ENCODE results near the gene PARVB. TPM values are rescaled to one million over a fixed set of nuclear protein-coding genes. Genes with fewer than 3 reads are reported as not detected.
A peak's percentile ranks its signal among the peaks of the same experiment; 100 is the strongest.

PARVB gene
- total RNA-seq, 1 experiment from 2014 or later: 85.3 TPM

DNA sequence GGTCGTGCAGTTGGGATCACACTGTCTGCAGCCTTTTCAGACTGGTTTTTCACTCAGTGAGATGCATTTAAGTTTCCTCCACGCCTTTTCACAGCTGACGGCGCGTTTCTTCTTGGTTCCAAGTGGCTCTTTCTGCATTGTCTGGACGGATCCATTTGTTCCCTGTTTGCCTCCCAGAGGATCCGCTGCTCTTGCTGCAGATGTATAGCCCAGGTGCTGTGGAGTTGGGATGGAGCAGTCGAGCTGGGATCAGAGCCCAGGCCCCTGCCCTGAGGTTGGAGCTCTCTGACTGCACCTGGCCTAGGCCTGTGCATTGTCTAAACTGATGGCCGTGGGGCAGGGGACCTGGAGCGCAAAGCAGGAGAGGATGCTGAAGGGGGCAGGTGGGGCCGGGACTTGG is 51.6 kb downstream of the PARVB start:
- POLR2A ChIA-PET (ENCODE audit: unreplicated experiment): no interaction called here
- CTCF ChIA-PET: no interaction called here
- no peaks in the 10 kb centered on the region for H3K79me2 ChIP-seq (ENCODE audit: low read length)

DNA sequence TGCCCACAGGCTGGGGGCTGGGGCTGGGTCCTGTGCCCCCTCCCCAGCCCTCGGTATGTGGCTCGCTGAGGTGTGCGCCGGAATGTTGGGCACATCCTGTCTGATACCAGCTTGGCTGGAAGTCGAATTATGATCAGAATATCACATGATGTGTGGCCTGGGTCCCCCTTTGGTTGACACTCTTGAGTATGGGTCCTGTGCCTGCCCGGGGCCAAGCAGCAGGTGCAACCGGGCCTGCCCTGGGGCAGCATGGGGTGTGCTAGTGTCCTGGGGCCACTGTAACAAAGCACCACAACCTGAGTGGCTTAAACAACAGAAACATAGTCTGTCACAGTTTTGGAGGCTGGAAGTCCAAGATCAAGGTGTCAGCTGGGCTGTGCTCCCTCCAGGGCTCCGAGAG is 52.7 kb downstream of the PARVB start:
- Histone ChIP-seq H3K79me2 (ENCODE audit: low read length) (no peaks in the 10 kb centered on the region), H3K4me3 (ENCODE audit: low read length) (no peak overlapping the region), H3F3A (ENCODE audit: low read length, unreplicated experiment) (no peaks in the 10 kb centered on the region), H3K9ac (ENCODE audit: low read length) (no peak overlapping the region), H3K9me3 (ENCODE audit: low read length) (no peaks in the 10 kb centered on the region), H3K9me2 (replicated peaks; ENCODE audit: low read length) (no peaks in the 10 kb centered on the region), H3K27me3 (ENCODE audit: low read length) (no peaks in the 10 kb centered on the region), H3K27ac (ENCODE audit: low read length) (no peak overlapping the region), H3K4me1 (ENCODE audit: insufficient read depth, low read length) (no peaks in the 10 kb centered on the region), H4K20me1 (ENCODE audit: low read length) (no peaks in the 10 kb centered on the region), H3K36me3 (ENCODE audit: low read depth, low read length) (no peaks in the 10 kb centered on the region), H2AFZ (ENCODE audit: low read length) (no peak overlapping the region), H3K4me2 (ENCODE audit: low read length) (no peak overlapping the region)
- intact Hi-C loops (cut with micrococcal nuclease): no loop called here
- ChIA-PET POLR2A (ENCODE audit: unreplicated experiment) (no interaction called here), CTCF (no interaction called here)
- ATAC-seq (no peak), DNase-seq (no peak)
- BruUV-seq (replicated peaks): no TSS peak
- TF ChIP-seq, protein P1, sequence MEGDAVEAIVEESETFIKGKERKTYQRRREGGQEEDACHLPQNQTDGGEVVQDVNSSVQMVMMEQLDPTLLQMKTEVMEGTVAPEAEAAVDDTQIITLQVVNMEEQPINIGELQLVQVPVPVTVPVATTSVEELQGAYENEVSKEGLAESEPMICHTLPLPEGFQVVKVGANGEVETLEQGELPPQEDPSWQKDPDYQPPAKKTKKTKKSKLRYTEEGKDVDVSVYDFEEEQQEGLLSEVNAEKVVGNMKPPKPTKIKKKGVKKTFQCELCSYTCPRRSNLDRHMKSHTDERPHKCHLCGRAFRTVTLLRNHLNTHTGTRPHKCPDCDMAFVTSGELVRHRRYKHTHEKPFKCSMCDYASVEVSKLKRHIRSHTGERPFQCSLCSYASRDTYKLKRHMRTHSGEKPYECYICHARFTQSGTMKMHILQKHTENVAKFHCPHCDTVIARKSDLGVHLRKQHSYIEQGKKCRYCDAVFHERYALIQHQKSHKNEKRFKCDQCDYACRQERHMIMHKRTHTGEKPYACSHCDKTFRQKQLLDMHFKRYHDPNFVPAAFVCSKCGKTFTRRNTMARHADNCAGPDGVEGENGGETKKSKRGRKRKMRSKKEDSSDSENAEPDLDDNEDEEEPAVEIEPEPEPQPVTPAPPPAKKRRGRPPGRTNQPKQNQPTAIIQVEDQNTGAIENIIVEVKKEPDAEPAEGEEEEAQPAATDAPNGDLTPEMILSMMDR (conservative IDR thresholded peaks at IDR 0.05; ENCODE audit: low read depth, low read length): no peak
- TF ChIP-seq EZH2phosphoT487 (IDR thresholded peaks at IDR 0.05; ENCODE audit: borderline replicate concordance, low read length): no peak
- TF ChIP-seq EZH2 (IDR thresholded peaks at IDR 0.05; ENCODE audit: low read length, unreplicated experiment): no peak

More for the DNA sequence above, 51.6 kb downstream of the PARVB start:
- Histone ChIP-seq H3K4me2 (ENCODE audit: low read length) (no peak overlapping the region), H2AFZ (ENCODE audit: low read length) (no peak overlapping the region), H3K27me3 (ENCODE audit: low read length) (no peaks in the 10 kb centered on the region), H3K4me3 (ENCODE audit: low read length) (no peak overlapping the region), H4K20me1 (ENCODE audit: low read length) (no peaks in the 10 kb centered on the region), H3K27ac (ENCODE audit: low read length) (no peak overlapping the region), H3K9me3 (ENCODE audit: low read length) (no peaks in the 10 kb centered on the region), H3K9ac (ENCODE audit: low read length) (no peak overlapping the region), H3F3A (ENCODE audit: low read length, unreplicated experiment) (no peaks in the 10 kb centered on the region), H3K36me3 (ENCODE audit: low read depth, low read length) (no peaks in the 10 kb centered on the region), H3K4me1 (ENCODE audit: insufficient read depth, low read length) (no peaks in the 10 kb centered on the region), H3K9me2 (replicated peaks; ENCODE audit: low read length) (no peaks in the 10 kb centered on the region)
- no TSS peak for BruUV-seq (replicated peaks)
- TF ChIP-seq EZH2phosphoT487 (IDR thresholded peaks at IDR 0.05; ENCODE audit: borderline replicate concordance, low read length) (no peak), EZH2 (IDR thresholded peaks at IDR 0.05; ENCODE audit: low read length, unreplicated experiment) (no peak)
- TF ChIP-seq, protein P1 (conservative IDR thresholded peaks at IDR 0.05; ENCODE audit: low read depth, low read length): no peak
- DNase-seq: no peak
- intact Hi-C loops (cut with micrococcal nuclease): no loop called here
- ATAC-seq: no peak

DNA sequence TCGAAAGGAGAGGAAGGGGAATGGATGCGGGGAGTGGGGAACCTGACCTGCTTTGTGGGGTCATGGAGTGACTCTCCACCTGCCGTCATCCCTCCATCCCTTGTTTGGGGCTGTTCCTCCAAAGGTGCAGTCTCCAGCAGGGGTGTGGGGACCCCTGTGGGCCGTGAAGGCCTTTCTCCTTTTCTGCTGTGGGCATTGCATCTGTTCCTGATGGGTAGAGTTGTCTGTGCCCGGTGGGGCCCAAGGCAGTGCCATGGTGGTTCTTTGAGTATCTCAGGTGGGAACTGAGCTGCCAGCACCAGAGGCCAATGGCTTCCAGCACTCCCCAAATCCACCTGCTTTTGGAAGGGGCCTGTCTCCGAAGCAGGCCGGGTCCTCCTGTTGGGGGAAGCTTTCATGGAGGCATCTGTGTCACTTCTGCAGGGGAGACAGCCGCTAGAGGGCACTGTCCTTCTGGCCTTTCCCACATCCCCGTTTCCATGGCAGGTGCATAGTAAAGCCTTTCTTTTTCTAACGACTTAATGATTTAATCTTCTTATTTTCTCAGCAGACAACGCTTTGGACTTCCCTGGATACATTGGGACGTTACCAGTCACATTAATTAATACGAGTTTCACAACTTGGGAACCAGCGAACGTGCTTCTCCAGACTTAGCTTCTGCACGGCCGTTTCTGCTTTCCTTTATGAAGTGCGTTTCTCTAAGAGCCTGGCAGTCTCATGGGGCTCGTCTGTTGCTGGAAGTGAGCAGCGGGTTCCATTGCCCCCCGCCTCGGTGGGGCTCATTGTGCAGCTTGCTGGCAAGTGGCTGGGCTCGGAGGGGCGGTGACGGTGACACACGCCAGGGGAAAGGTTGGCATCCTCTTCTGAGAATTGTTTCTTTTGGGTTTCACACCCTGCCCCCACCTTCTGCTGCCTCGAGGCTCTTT is 57.1 kb downstream of the PARVB start:
- Histone ChIP-seq H3K9me2 (replicated peaks; ENCODE audit: low read length) (no peaks in the 10 kb centered on the region), H3K79me2 (ENCODE audit: low read length) (no peaks in the 10 kb centered on the region), H3K27ac (ENCODE audit: low read length) (no peak overlapping the region), H3K4me1 (ENCODE audit: insufficient read depth, low read length) (no peaks in the 10 kb centered on the region), H3K27me3 (ENCODE audit: low read length) (no peaks in the 10 kb centered on the region), H3K4me2 (ENCODE audit: low read length) (no peak overlapping the region), H3K9ac (ENCODE audit: low read length) (no peak overlapping the region), H3K4me3 (ENCODE audit: low read length) (no peak overlapping the region), H4K20me1 (ENCODE audit: low read length) (no peaks in the 10 kb centered on the region), H3K9me3 (ENCODE audit: low read length) (no peaks in the 10 kb centered on the region), H3F3A (ENCODE audit: low read length, unreplicated experiment) (no peaks in the 10 kb centered on the region), H3K36me3 (ENCODE audit: low read depth, low read length) (no peaks in the 10 kb centered on the region), H2AFZ (ENCODE audit: low read length) (no peak overlapping the region)
- POLR2A ChIA-PET (ENCODE audit: unreplicated experiment): no interaction called here
- CTCF ChIA-PET: no interaction called here
- ATAC-seq (peak; percentile 51), DNase-seq (peak; percentile 58)
- intact Hi-C loops (cut with micrococcal nuclease): loop anchor here (1.0 to 10.0 kb wide), 2 partner anchors 56 to 545 kb away; partner anchors contain the start of gene PARVB
- no peak for TF ChIP-seq EZH2 (IDR thresholded peaks at IDR 0.05; ENCODE audit: low read length, unreplicated experiment)
- TF ChIP-seq, protein P1 (conservative IDR thresholded peaks at IDR 0.05; ENCODE audit: low read depth, low read length): peak; percentile 78
- no TSS peak for BruUV-seq (replicated peaks)

All from PC-3 (cell line).